NB4 (cell line): Measurements from ENCODE around the gene TMEM45A.

Source experiments
- DNase-seq: peaks from one replicate; pipeline ENCODE4 v3.0.0; 2010; ENCODE audit warnings: low read depth
- H3K4me3 ChIP-seq: one replicate; pipeline ENCODE4 v1.5.1; 2011; ENCODE audit warnings: mild to moderate bottlenecking, low read depth, low read length, moderate library complexity
- MYC ChIP-seq: IDR thresholded peaks from 2 replicates; pipeline ENCODE4 v1.6.1; 2011; ENCODE audit warnings: low read depth, low read length
- POLR2A ChIP-seq: IDR thresholded peaks from 2 replicates; pipeline ENCODE4 v1.6.1; 2011; ENCODE audit warnings: mild to moderate bottlenecking; ENCODE audit not compliant: insufficient read length; ENCODE audit errors: extremely low read depth
- TF ChIP-seq, protein P1 (sequence below): IDR thresholded peaks from one replicate; pipeline ENCODE4 v1.5.1; 2012; ENCODE audit warnings: low read depth, low read length
- TF ChIP-seq, protein P2 (sequence below): IDR thresholded peaks from 2 replicates; pipeline ENCODE4 v1.6.1; 2011; ENCODE audit warnings: low read depth, low read length

TMEM45A gene

DNA sequence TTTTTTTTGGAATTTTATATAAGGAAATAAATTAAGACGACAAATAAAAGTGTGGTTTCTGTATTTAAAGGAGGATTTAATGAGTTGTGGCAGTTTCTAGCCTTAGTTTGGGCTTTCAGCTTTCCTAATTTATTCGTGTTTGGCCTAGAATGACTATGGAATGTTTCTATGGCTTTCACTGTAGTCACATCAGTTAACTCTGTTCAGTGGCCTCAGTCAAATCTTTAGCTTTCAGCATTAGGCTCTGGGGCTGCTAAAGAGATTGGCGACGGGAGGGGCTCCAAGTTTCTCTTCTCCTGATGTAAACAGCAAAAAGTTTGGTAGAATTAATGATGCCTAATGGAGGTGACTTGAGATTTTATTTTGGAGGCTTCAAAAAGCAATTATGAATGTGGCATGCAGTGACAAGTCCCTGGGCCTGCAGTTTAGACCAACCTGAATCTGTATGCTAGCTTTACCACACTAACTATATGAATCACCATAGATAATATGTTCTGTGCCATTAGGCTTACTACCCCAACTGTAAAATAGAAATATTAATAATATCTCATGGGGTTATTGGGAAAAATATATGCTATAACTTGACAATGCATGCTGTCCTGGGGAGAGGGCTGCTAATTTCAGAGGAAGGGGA is 69.9 kb downstream of the TMEM45A start:
- no peak for DNase-seq
- TF ChIP-seq, protein P1, sequence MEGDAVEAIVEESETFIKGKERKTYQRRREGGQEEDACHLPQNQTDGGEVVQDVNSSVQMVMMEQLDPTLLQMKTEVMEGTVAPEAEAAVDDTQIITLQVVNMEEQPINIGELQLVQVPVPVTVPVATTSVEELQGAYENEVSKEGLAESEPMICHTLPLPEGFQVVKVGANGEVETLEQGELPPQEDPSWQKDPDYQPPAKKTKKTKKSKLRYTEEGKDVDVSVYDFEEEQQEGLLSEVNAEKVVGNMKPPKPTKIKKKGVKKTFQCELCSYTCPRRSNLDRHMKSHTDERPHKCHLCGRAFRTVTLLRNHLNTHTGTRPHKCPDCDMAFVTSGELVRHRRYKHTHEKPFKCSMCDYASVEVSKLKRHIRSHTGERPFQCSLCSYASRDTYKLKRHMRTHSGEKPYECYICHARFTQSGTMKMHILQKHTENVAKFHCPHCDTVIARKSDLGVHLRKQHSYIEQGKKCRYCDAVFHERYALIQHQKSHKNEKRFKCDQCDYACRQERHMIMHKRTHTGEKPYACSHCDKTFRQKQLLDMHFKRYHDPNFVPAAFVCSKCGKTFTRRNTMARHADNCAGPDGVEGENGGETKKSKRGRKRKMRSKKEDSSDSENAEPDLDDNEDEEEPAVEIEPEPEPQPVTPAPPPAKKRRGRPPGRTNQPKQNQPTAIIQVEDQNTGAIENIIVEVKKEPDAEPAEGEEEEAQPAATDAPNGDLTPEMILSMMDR = no peak
- TF ChIP-seq, protein P2, sequence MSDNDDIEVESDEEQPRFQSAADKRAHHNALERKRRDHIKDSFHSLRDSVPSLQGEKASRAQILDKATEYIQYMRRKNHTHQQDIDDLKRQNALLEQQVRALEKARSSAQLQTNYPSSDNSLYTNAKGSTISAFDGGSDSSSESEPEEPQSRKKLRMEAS = no peak
- TF ChIP-seq POLR2A (no peak), MYC (no peak)
- H3K4me3 ChIP-seq = no peak overlapping the region

- DNase-seq = no peak
- TF ChIP-seq POLR2A = no peak
- TF ChIP-seq, protein P2 = no peak
- H3K4me3 ChIP-seq = no peak overlapping the region
Measured at GRCh38 chr3:100563228-100563627, 70.8 kb downstream of the TMEM45A start.

DNA sequence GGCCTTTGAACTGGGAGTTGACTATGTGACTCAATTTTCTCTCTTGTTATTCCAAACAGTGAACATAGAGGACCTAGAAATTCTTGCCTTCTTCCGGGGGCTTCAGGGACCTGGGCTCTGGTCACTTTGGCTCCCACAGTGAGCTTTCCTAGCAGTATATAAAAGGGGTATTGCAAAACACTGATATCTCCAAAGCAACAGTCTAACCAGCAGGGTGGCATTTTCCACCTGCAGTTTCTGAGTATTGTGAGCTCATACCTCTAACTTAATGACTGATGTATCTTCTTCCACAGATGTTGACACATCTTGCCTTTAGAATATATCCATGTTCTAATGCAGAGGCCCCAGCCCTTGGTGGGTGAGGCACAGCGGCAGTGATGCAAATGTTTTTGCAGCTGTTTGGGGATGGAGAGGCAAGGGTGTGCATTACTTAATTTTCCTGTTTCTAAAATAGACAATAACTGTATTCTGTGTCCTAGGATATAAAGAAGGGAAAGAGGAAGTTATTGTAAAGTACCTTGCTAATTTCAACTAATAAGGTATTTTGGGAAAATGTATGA is 71.3 kb downstream of the TMEM45A start:
- H3K4me3 ChIP-seq = no peak overlapping the region
- no peak for TF ChIP-seq POLR2A
- TF ChIP-seq, protein P2 = no peak
- TF ChIP-seq, protein P1 = no peak
- no peak for DNase-seq

DNA sequence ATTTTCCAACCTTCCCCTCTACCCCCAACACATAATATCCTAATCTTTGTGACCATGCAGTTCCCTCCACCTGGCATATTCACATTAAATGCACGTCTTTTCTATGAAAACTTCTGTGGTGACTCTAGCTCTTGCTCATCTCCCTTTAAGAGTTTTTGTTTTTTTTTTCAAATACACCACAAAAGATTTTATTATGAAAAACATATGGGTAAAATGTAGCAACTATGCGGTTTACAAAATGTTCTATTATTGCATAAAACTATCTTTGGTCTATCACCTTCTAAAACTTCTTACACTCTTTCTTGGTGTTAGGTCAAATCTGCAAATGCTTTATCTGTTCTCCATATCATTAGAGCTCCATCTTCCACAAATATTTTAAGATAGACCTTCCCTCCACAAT is 78.4 kb downstream of the TMEM45A start:
- no peak for DNase-seq
- H3K4me3 ChIP-seq = no peak overlapping the region
- TF ChIP-seq MYC (no peak), POLR2A (no peak)
- TF ChIP-seq, protein P1 = no peak
- TF ChIP-seq, protein P2 = no peak

DNA sequence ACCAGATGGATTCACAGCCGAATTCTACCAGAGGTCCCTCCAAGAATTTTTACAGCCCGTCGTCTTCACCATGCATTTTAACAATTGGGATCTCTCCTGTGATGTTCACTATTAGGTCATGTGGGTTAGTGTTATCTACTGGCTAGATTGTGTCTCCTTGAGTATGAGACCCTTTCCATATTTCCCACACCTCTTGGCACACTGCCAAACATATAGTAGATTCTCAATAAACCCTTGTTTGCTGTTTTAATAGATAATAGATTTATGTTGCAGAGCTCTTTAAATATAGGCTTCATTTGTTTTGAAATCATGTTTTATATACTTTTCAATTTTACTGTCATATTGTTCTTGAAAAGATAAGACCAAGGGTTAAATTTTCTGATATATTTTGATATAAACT is 82.1 kb downstream of the TMEM45A start:
- TF ChIP-seq POLR2A (no peak), MYC (no peak)
- TF ChIP-seq, protein P2 = no peak
- TF ChIP-seq, protein P1 = no peak
- no peak overlapping the region for H3K4me3 ChIP-seq
- DNase-seq = no peak

DNA sequence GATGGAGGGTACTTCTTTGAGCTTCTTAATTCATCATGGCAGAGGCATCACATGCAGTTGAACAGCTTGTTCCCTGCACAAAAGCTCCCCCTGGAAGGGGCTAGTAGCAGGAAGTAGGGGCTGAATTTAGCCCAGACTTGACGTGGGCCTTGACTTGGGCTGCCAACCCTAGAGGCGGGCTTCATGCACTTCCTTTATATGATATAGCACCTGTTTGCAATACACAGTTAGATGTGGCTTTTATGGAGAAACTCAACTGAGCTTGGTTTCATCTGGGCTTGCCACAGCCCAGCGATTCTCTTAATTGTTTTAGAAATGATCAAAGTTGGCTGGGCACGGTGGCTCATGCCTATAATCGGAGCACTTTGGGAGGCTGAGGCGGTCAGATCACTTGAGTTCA is 83.3 kb downstream of the TMEM45A start:
- DNase-seq = no peak
- TF ChIP-seq, protein P1 = no peak
- TF ChIP-seq POLR2A = no peak
- TF ChIP-seq, protein P2 = no peak
- TF ChIP-seq MYC = no peak
- H3K4me3 ChIP-seq = no peak overlapping the region
